ENCODE results near the gene LRCH2. TPM values are rescaled to one million over a fixed set of nuclear protein-coding genes. Genes with fewer than 3 reads are reported as not detected.

Gene LRCH2
- total RNA-seq, 4 donors from 2014 or later, result 0.44 to 0.71 (median 0.47) TPM

DNA sequence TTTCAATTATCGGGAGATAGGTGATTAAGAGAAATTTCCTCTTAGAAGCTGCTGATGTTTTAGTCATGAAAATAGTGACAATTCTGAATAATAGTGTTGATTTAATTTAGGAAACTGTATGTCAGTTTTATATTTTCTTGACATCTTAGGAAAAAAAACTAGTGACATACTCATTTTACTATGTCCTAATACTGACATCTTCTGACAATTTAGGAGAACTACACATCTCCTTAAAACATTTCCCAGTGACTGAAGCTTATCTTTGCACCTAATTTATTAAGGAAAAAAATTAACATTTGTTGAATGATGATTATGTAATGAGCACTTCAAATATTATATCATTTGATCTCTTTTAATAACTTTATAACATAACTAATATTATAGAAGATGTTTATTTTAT, 86.7 kb downstream of the LRCH2 start:
- ATAC-seq (no peak), DNase-seq (no peak)
- no peak overlapping the region for H3K4me3 ChIP-seq
- intact Hi-C loops (cut with DNase I; ENCODE audit: low total_unique reads), result no loop called here
- H3K36me3 ChIP-seq, result no peaks in the 10 kb centered on the region
- no peak for TF ChIP-seq POLR2A (IDR thresholded peaks at IDR 0.05)
- TF ChIP-seq, protein P1, sequence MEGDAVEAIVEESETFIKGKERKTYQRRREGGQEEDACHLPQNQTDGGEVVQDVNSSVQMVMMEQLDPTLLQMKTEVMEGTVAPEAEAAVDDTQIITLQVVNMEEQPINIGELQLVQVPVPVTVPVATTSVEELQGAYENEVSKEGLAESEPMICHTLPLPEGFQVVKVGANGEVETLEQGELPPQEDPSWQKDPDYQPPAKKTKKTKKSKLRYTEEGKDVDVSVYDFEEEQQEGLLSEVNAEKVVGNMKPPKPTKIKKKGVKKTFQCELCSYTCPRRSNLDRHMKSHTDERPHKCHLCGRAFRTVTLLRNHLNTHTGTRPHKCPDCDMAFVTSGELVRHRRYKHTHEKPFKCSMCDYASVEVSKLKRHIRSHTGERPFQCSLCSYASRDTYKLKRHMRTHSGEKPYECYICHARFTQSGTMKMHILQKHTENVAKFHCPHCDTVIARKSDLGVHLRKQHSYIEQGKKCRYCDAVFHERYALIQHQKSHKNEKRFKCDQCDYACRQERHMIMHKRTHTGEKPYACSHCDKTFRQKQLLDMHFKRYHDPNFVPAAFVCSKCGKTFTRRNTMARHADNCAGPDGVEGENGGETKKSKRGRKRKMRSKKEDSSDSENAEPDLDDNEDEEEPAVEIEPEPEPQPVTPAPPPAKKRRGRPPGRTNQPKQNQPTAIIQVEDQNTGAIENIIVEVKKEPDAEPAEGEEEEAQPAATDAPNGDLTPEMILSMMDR (IDR thresholded peaks at IDR 0.05 in 4 of 5, conservative IDR thresholded peaks at IDR 0.05 in 1 of 5), result peak in 2 of 5 experiments; percentile 10 to 17
- H3K9me3 ChIP-seq, result no peaks in the 10 kb centered on the region
- no peak overlapping the region for H3K27ac ChIP-seq
- in situ Hi-C loops (cut with MboI; ENCODE audit: low sequenced_read_pairs in 4 of 4), result no loop called here
- H3K27me3 ChIP-seq, result peaks cover 0 to 10% (median 0%) of the 10 kb centered on the region in 3 donors
- no peaks in the 10 kb centered on the region for H3K4me1 ChIP-seq

DNA sequence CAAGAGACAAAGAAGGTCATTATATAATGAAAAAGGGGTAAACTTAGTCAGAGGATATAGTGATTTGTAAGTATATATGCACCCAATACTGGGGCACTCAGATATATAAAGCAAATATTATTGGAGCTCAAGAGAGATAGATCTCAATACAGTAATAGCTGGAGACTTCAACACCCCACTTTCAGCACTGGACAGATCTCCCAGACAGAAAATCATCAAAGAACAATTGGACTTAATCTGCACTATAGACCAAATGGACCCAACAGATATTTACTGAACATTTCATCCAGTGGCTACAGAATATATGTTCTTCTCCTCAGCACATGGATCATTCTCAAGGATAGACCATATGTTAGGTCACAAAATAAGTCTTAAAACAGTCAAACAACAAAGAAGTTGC, 91.8 kb downstream of the LRCH2 start:
- H3K27ac ChIP-seq, result no peak overlapping the region
- in situ Hi-C loops (cut with MboI; ENCODE audit: low sequenced_read_pairs in 4 of 4) (no loop called here), intact Hi-C loops (cut with DNase I; ENCODE audit: low total_unique reads) (no loop called here)
- no peak for DNase-seq
- no peak for TF ChIP-seq POLR2A (IDR thresholded peaks at IDR 0.05)
- TF ChIP-seq, protein P1 (IDR thresholded peaks at IDR 0.05 in 4 of 5, conservative IDR thresholded peaks at IDR 0.05 in 1 of 5), result no peak
- no peaks in the 10 kb centered on the region for H3K4me1 ChIP-seq
- no peaks in the 10 kb centered on the region for H3K9me3 ChIP-seq
- H3K4me3 ChIP-seq, result no peak overlapping the region
- peaks cover 0 to 6% (median 0%) of the 10 kb centered on the region in 3 donors for H3K27me3 ChIP-seq
- no peaks in the 10 kb centered on the region for H3K36me3 ChIP-seq
- no peak for ATAC-seq

DNA sequence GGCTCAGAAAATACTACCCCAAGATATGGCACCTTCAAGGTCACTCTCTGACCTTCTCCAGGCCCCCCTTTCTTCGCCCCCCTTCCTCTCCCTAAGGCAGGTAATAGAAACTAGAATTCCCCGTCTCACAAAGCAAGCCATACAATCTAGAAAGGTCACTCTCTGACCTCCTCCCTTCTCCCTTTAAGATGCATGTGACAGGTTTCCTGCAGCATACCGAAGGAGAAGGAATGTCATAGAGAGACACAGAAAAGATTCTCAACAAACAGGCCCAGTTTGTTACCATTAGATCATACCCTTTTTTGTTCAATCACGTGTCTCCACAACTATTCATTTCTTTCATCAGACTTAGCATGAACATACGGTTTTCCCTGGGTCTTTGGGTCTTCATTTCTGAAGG, 95.9 kb downstream of the LRCH2 start:
- Histone ChIP-seq H3K27ac (no peak overlapping the region), H3K4me1 (no peaks in the 10 kb centered on the region), H3K4me3 (no peak overlapping the region), H3K9me3 (no peaks in the 10 kb centered on the region), H3K36me3 (no peaks in the 10 kb centered on the region), H3K27me3 (peaks cover 0 to 6% (median 0%) of the 10 kb centered on the region in 3 donors)
- no peak for ATAC-seq
- TF ChIP-seq POLR2A (IDR thresholded peaks at IDR 0.05), result no peak
- TF ChIP-seq, protein P1 (IDR thresholded peaks at IDR 0.05 in 4 of 5, conservative IDR thresholded peaks at IDR 0.05 in 1 of 5), result no peak
- intact Hi-C loops (cut with DNase I; ENCODE audit: low total_unique reads), result no loop called here
- DNase-seq, result no peak
- in situ Hi-C loops (cut with MboI; ENCODE audit: low sequenced_read_pairs in 4 of 4), result no loop called here

DNA sequence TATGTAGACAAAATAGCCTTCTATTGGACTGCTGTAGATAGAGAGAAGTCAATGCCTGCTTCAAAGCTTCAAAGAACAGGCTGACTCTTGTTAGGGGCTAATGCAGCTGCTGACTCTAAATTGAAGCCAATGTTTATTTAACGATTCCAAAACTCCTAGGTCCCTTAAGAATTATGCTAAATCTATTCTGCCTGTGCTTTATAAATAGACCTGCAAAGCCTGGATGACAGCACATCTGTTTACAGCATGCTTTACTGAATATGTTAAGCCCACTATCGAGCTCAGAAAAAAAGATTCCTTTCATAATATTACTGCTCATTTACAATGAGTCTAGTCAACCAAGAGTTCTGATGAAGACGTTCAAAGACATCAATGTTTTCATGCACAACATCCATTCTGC, 99.5 kb downstream of the LRCH2 start:
- in situ Hi-C loops (cut with MboI; ENCODE audit: low sequenced_read_pairs in 4 of 4) (no loop called here), intact Hi-C loops (cut with DNase I; ENCODE audit: low total_unique reads) (no loop called here)
- DNase-seq (no peak), ATAC-seq (no peak)
- Histone ChIP-seq H3K4me3 (no peak overlapping the region), H3K36me3 (no peaks in the 10 kb centered on the region), H3K4me1 (no peaks in the 10 kb centered on the region), H3K27me3 (no peaks in the 10 kb centered on the region), H3K27ac (no peak overlapping the region), H3K9me3 (no peaks in the 10 kb centered on the region)
- TF ChIP-seq POLR2A (IDR thresholded peaks at IDR 0.05), result no peak
- TF ChIP-seq, protein P1 (IDR thresholded peaks at IDR 0.05 in 4 of 5, conservative IDR thresholded peaks at IDR 0.05 in 1 of 5), result no peak

DNA sequence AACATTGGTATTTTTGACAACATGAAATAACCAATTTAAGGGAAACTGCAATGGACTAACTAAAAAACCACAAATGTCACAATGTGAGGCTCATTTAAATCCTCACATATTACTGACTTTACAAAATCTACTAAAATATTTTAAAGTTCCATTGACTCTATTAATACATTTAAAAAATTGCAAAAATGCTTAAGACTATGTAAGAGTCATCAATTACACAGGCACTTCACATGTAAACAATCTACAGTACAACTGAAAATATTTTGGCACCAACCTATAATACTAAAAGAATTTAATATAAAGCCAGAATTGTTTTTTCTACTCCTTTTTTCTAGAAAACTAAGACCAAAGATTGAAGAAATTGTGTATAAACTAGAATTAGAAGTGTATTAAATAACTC, 121.5 kb downstream of the LRCH2 start:
- Histone ChIP-seq H3K27me3 (no peaks in the 10 kb centered on the region), H3K4me1 (no peaks in the 10 kb centered on the region), H3K4me3 (no peak overlapping the region), H3K36me3 (no peaks in the 10 kb centered on the region), H3K9me3 (no peaks in the 10 kb centered on the region), H3K27ac (no peak overlapping the region)
- in situ Hi-C loops (cut with MboI; ENCODE audit: low sequenced_read_pairs in 4 of 4), result no loop called here
- TF ChIP-seq, protein P1 (IDR thresholded peaks at IDR 0.05 in 4 of 5, conservative IDR thresholded peaks at IDR 0.05 in 1 of 5), result no peak
- no peak for TF ChIP-seq POLR2A (IDR thresholded peaks at IDR 0.05)
- intact Hi-C loops (cut with DNase I; ENCODE audit: low total_unique reads), result no loop called here
- no peak for ATAC-seq
- DNase-seq, result no peak
